GM19023 (cell line): Measurements from ENCODE around the gene TMEM17.
A peak's percentile ranks its signal among the peaks of the same experiment; 100 is the strongest.

Experiments used
- ATAC-seq: cut with Tn5 transposase; IDR thresholded peaks from one replicate; pipeline ENCODE4 v1.9.1; 2021; ENCODE audit warnings: mild to moderate bottlenecking, moderate library complexity; ENCODE audit not compliant: unreplicated experiment

The TMEM17 gene

GRCh38 chr2:62512384-62512783 is 6.4 kb upstream of the TMEM17 start:
- no peak for ATAC-seq

- no peak for ATAC-seq
Observed at GRCh38 chr2:62511636-62512035, 5.6 kb upstream of the TMEM17 start.

GRCh38 chr2:62506421-62506750 is 391 bp upstream of the TMEM17 start:
- ATAC-seq, result peak; percentile 23

GRCh38 chr2:62505109-62505749 is 766 bp downstream of the TMEM17 start:
- ATAC-seq, result no peak

GRCh38 chr2:62504657-62505056 is 1.3 kb downstream of the TMEM17 start:
- no peak for ATAC-seq

GRCh38 chr2:62501794-62502500 is 4.0 kb downstream of the TMEM17 start:
- ATAC-seq, result no peak

GRCh38 chr2:62501069-62501468 is 4.9 kb downstream of the TMEM17 start:
- ATAC-seq, result no peak

- no peak for ATAC-seq
Observed at GRCh38 chr2:62499430-62500060, 6.5 kb downstream of the TMEM17 start.

GRCh38 chr2:62498739-62499138 is 7.3 kb downstream of the TMEM17 start:
- no peak for ATAC-seq

GRCh38 chr2:62495761-62496160 is 10.2 kb downstream of the TMEM17 start:
- ATAC-seq, result no peak

- ATAC-seq, result no peak
Observed at GRCh38 chr2:62492048-62492447, 13.9 kb downstream of the TMEM17 start.

GRCh38 chr2:62489702-62490101 is 16.3 kb downstream of the TMEM17 start:
- no peak for ATAC-seq

GRCh38 chr2:62489162-62489561 is 16.8 kb downstream of the TMEM17 start:
- no peak for ATAC-seq

GRCh38 chr2:62486439-62486765 is 19.6 kb downstream of the TMEM17 start:
- ATAC-seq, result no peak

GRCh38 chr2:62485761-62486438 is 20.1 kb downstream of the TMEM17 start:
- ATAC-seq, result no peak

GRCh38 chr2:62482558-62483352 is 23.2 kb downstream of the TMEM17 start:
- no peak for ATAC-seq

GRCh38 chr2:62479917-62480316 is 26.1 kb downstream of the TMEM17 start:
- ATAC-seq, result no peak

- no peak for ATAC-seq
Observed at GRCh38 chr2:62478093-62478580, 27.9 kb downstream of the TMEM17 start.

GRCh38 chr2:62477573-62477972 is 28.4 kb downstream of the TMEM17 start:
- no peak for ATAC-seq

GRCh38 chr2:62475172-62476011 is 30.6 kb downstream of the TMEM17 start:
- no peak for ATAC-seq
